Stimulated activated naive CD4-positive, alpha-beta T cell treated with Interleukin-2 at 50 U/mL for 16 hours (primary cell): Measurements from ENCODE around the gene RARRES2.

ENCODE experiments used
- DNase-seq: peaks from one replicate; lab custom pipeline; 2025; lab: John Stamatoyannopoulos, UW

RARRES2 gene

GRCh38 chr7:150337659-150338081 lies 3.8 kb downstream of the RARRES2 start:
- no peak for DNase-seq

- DNase-seq: no peak
These were observed 4.2 kb downstream of the RARRES2 start for GRCh38 chr7:150337179-150337578.

- no peak for DNase-seq
These were observed 4.7 kb downstream of the RARRES2 start for GRCh38 chr7:150336746-150337145.

DNA sequence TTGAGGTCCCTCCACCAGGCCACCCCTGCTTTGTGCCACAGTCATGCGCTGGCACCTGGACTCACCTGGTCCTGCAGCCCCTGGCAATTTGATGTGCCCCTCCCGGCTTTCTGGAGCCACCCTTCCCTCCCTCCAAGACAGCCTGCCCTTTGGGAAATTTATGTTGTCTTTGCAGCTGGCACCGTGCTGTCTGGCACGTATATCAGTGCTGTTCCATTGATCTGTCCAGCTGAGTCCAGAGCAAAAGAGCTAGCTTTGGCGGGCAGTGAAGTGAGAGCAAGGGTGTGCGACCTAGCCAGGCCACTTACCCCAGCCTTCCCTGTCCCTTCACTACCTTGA lies 5.7 kb downstream of the RARRES2 start:
- DNase-seq: no peak

DNA sequence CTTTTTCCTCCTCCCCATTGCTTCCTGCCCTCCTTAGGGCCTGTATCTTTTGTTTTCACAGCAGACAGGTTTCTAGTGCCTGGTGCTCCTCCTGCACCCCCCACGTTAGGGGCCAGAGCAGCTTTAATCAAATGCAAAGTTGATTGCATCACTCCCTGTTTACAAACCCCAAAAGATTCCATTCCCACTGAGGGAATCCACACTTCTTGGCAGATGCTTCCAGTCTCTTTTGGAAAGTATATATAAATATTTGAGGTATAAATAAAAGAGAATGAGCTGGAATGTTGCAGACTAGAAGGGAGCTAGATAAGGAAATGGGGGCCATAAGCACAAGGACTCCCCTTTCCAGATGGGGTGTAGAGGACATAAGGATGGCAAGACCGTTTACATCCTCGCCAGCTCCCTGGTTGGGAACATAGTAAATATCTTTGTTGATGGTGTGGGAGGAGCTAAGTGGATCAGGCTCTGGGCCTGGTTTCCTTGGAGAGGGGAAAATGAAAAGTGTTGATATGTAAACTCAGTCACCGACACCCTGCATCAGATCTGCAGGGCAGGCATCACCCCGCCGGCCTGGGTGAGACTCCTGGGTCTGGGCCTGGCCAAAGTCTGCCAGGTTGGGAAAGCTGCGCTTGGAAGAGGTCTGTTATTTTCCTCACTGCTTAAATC lies 6.2 kb downstream of the RARRES2 start:
- no peak for DNase-seq

DNA sequence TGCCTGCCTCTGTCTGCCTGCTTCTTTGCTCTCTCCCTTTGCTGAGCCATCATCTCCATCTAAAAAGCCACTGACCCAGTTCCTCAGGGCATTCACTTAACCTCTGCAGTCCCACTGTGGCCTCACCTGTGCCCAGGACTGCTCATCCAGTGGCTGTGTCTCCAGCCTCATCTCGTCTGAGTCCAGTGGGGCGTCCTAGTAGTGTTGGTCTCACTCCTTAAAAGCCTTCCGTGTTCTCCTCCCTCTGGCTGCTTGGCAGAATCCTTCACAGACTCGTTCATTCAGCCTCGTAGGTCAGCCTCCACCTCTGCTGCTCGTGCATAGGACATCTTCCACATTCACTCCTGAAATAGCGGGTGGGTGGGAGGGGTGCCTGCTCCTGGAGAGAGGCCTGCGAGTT lies 7.3 kb downstream of the RARRES2 start:
- no peak for DNase-seq

GRCh38 chr7:150333659-150334058 lies 7.8 kb downstream of the RARRES2 start:
- no peak for DNase-seq

GRCh38 chr7:150332852-150333635 lies 8.4 kb downstream of the RARRES2 start:
- DNase-seq: no peak

- no peak for DNase-seq
These were observed 11.1 kb downstream of the RARRES2 start for GRCh38 chr7:150330211-150330885.

DNA sequence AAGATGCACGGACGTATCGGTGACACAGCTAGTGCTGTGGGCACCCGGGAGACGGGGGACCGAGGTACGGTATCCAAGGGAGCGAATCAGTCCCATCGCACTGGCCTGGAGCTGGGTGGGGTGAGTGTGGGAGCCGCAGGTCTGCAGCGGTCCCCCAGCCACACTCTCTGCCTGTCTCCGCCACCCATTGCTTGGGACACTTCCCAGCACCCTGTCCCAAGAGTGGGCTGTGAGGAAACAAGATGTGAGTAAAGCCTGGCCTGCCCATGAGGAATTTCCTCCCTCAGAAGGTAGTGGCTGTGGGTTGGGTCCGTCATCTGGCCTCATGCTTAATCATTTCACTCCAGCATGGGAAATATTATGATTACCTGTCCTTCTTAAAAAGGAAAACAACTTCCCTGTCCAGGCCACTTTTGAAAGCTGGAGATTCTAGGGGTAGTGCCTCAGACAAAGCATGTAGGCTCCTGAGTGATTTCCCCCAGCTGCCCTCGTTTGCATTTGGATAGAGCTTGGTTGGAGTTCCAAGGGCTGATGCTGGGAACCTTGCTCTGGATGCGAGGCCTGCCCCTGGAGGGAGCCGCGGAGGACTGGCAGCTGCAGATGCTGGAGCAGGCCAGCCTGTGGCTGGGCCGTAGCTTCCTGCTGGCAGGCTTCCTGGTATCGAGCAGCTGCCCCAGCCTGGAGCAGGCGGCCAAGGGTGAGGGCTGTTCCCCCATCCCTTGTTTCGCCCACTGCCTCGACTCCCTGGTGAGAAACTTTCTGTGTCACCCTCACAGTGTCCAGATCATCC lies 11.9 kb downstream of the RARRES2 start:
- DNase-seq: no peak

DNA sequence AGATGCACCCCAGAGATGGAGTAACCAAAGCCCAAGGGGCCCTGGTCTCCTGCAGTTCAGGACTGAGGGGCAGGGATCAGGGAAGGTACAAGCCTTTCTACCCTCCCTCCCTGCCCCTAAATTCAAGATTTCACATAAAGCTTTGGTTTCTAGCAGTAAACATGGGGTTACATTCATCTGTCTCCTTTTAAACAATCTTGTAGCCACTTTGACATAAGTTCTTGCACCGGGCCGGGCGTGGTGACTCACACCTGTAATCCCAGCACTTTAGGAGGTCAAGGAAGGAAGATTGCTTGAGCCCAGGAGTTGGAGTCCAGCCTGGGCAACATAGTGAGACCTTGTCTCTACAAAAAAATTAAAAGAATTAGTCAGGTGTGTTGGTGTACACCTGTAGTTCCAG lies 14.1 kb downstream of the RARRES2 start:
- DNase-seq: no peak

DNA sequence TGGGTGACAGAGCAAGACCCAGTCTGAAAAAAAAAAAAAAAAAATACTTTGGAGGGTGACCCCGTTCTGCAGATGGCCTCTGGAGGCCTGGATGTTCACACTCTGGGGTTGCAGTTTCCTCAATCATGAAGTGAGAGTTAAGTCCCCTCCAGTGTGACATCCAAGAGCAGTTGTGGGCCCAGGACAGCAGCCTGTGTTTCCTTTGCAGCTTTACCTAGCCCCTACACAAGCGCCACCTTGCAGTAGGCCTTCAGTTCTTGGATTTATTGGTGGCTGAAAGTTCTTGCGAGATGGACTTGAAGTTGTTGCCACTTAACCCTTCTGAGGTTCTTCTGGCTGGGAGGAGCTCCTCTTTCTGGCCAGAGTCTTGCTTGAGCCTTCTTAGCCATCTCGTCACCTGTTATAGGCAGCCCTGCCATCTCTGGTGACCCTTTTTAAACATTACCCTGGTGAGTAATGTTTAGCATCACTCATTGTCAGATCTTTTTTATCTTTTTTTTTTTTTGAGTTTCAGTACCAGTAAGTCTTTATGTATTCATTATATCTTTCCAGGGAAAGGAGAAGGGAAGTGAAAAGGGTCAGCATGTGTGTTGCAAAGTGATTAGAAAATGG lies 14.7 kb downstream of the RARRES2 start:
- no peak for DNase-seq

GRCh38 chr7:150325901-150326300 lies 15.5 kb downstream of the RARRES2 start:
- no peak for DNase-seq

DNA sequence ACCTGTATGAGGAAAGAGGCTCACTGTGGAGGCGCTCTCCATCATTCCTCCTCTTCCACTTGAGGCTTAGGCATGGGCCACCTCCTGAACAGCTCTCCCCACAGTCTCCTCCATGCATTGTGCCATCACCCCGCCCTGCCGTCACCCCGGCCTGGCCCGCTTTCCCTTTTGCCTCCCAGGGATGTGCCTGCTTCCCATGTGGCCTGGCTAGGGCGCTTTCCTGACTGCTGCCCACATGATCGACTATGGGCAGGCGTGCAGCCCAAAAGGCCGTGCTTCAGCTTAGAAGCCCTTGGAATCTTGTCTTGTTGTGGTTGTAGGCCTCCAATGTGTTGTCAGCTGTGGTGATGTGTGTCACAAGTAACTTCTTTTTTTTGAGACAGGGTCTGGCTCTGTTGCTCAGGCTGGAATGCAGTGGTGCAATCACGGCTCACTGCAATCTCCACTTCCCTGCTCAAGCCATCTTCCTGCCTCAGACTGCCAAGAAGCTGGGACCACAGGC lies 16.3 kb downstream of the RARRES2 start:
- no peak for DNase-seq

DNA sequence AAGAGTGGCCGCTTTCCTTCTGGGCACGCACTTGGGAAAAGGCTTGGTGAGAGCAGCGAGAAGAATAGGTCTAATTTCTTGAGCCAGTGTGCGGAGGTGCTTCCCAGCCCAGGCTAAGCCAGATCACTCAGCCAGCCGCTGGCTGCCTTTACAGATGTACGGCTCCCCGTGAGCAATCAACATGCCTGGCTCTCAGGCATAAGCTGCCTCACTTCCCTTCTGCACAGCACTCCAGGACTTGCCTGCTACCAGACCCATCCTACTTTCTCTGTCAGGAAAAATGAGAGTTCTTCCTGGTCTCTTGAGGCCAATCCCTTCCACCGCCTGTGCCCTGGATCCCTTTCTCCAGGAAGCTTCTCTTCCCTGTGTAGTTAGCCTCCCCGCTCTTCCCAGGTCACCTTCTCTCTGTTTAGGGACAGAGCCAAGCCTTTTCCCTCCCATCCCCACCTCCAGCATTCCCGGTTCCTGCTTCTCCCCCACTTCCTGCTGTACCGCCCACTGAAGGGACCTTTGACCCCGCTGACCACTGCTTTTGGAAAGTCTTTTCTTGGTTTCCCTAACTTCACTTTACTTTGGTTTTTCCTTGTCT lies 17.0 kb downstream of the RARRES2 start:
- DNase-seq: no peak

- no peak for DNase-seq
These were observed 17.6 kb downstream of the RARRES2 start for GRCh38 chr7:150323682-150324372.

DNA sequence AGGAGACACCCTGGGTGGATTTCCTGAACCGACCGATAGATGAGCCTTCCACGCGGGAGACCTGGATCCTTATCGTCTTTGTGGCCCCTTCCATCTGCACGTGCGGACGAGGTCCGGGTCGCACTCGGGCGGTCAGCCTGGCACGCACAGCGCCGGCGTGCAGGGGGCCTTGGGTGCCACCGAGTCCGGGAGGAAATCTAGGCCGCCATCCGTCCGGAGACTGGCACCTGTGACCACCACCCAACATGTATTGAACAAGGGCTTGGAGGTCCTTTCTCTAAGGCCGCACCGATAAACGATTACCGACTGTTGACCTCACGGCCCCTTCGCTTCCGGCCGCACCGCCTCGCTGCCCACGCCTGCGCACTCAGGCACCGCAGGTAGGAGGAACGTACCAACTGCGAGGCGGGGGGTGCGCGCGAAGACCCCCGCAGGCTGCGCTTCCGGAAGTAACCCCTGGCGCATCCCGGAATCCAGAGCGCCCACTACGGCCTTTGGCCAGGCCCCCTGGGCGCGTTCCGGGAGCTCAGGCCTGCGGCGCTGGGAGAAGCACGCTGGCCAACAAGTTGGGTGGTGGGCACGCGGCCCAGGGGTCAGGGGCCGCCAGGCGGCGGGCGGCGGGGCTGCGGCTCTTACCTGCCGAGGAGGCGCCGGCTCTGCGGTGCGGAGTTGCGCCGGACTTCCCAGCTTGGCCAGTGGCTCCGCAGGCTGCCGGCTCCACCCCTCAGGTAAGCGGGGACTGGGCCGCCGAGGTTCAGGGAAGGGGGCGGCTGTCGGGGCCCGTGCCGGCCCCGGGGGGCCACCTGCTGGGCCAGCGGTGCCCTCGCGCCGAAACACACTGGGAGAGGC lies 18.4 kb downstream of the RARRES2 start, which contains the start of the genes ACTR3C and LRRC61:
Gene ACTR3C (minus strand): TSS at position 713 of the 849 bp plus-strand sequence. CDS start 28,249 bp downstream, outside the sequence.
Gene LRRC61 (plus strand): TSS at position 523 of the 849 bp plus-strand sequence. CDS start 13,507 bp downstream, outside the sequence.
- peak; percentile 50 for DNase-seq

DNA sequence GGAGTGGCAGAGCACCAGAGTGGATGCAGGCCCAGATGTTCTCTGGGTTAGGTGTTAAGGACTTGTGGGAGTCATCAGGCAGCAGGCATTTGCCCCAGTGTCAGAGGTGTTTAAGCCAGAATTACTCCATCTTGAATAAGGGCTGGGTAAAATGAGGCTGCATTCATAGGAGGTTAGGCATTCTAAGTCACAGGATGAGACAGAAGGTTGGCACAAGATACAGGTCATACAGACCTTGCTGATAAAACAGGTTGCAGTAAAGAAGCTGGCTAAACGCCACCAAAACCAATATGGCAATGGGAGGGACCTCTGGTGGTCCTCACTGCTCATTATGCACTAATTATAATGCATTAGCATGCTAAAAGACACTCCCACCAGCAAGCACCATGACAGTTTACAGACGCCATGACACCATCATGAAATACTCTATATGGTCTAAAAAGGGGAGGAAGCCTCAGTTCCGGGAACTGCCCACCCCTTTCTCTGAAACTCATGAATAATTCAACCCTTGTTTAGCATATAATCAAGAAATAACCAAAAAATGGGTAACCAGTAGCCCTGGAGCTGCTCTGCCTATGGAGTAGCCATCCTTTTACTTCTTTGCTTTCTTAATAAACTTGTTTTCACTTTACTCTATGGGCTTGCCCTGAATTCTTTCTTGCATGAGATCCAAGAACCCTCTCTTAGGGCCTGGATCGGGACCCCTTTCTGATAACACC lies 19.2 kb downstream of the RARRES2 start:
- peak; percentile 50 for DNase-seq

DNA sequence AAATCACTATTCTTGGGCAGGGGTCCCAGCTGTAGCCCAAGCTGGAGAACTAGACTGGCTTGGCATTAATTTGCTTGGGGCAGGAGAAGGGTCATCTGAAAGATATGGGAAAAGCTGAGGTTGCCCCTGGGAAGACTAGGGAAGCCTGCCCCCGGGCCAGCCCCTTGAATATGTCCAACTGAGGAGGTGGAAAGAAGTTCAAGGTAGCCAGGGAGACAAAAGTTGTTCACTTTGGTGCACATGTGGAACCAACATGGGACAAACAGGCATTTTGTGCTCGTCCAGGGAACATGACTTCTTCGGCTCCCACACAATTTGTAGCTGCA lies 19.7 kb downstream of the RARRES2 start:
- DNase-seq: no peak
